ENCODE measurements around the gene CBX4.

DNA sequence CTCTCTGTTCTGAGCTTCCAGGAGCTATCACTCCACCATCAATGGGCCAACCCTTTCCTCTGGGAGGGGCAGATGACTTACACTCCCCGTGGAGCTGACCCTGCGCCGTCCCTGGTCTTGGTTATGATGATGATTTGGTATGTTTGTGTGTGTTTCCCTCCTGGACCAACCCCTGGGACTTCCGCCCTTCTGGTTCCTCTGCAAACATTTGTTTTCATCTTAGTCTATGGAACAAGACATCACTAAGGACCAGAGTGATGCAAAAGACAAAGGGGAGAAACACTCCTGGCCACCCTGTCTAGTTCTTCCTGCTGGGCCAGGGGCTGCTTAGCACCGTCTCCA, 13.7 kb downstream of the CBX4 start:
- TF ChIP-seq, protein P1, sequence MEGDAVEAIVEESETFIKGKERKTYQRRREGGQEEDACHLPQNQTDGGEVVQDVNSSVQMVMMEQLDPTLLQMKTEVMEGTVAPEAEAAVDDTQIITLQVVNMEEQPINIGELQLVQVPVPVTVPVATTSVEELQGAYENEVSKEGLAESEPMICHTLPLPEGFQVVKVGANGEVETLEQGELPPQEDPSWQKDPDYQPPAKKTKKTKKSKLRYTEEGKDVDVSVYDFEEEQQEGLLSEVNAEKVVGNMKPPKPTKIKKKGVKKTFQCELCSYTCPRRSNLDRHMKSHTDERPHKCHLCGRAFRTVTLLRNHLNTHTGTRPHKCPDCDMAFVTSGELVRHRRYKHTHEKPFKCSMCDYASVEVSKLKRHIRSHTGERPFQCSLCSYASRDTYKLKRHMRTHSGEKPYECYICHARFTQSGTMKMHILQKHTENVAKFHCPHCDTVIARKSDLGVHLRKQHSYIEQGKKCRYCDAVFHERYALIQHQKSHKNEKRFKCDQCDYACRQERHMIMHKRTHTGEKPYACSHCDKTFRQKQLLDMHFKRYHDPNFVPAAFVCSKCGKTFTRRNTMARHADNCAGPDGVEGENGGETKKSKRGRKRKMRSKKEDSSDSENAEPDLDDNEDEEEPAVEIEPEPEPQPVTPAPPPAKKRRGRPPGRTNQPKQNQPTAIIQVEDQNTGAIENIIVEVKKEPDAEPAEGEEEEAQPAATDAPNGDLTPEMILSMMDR (IDR thresholded peaks at IDR 0.05; ENCODE audit: low read length), result no peak
- TF ChIP-seq EZH2phosphoT487 (IDR thresholded peaks at IDR 0.05; ENCODE audit: low read length), result no peak
